ENCODE results near the gene SELENOI. TPM values are rescaled to one million over a fixed set of nuclear protein-coding genes. Genes with fewer than 3 reads are reported as not detected.

The SELENOI gene
- total RNA-seq, 1 donor from 2014 or later, result 33.4 TPM

- Histone ChIP-seq H3K4me3 (no peak overlapping the region), H3K27me3 (no peaks in the 10 kb centered on the region), H3K4me1 (no peaks in the 10 kb centered on the region), H3K27ac (no peak overlapping the region), H3K36me3 (no peaks in the 10 kb centered on the region), H3K9me3 (no peaks in the 10 kb centered on the region)
- intact Hi-C loops (cut with DNase I), result no loop called here
- TF ChIP-seq POLR2A (IDR thresholded peaks at IDR 0.05) (no peak), CTCF (IDR thresholded peaks at IDR 0.05) (no peak), POLR2AphosphoS5 (IDR thresholded peaks at IDR 0.05; ENCODE audit: insufficient read depth in 1 of 2, low read depth in 1 of 2) (no peak)
- no peak for DNase-seq (ENCODE audit: extremely low spot score in 2 of 2)
Measured at GRCh38 chr2:26424221-26424620, 78.3 kb downstream of the SELENOI start.

GRCh38 chr2:26428846-26429245, 82.9 kb downstream of the SELENOI start:
- no peak for TF ChIP-seq POLR2AphosphoS5 (IDR thresholded peaks at IDR 0.05; ENCODE audit: insufficient read depth in 1 of 2, low read depth in 1 of 2)
- TF ChIP-seq POLR2A (IDR thresholded peaks at IDR 0.05), result no peak
- no peak for TF ChIP-seq CTCF (IDR thresholded peaks at IDR 0.05)
- no peaks in the 10 kb centered on the region for H3K4me1 ChIP-seq
- H3K9me3 ChIP-seq, result no peaks in the 10 kb centered on the region
- H3K27ac ChIP-seq, result no peak overlapping the region
- intact Hi-C loops (cut with DNase I), result no loop called here
- H3K4me3 ChIP-seq, result no peak overlapping the region
- H3K27me3 ChIP-seq, result no peaks in the 10 kb centered on the region
- no peaks in the 10 kb centered on the region for H3K36me3 ChIP-seq
- no peak for DNase-seq (ENCODE audit: extremely low spot score in 2 of 2)

- no peaks in the 10 kb centered on the region for H3K9me3 ChIP-seq
- DNase-seq (ENCODE audit: extremely low spot score in 2 of 2), result no peak
- H3K27me3 ChIP-seq, result no peaks in the 10 kb centered on the region
- intact Hi-C loops (cut with DNase I), result no loop called here
- no peak overlapping the region for H3K27ac ChIP-seq
- no peaks in the 10 kb centered on the region for H3K4me1 ChIP-seq
- TF ChIP-seq POLR2AphosphoS5 (IDR thresholded peaks at IDR 0.05; ENCODE audit: insufficient read depth in 1 of 2, low read depth in 1 of 2) (no peak), POLR2A (IDR thresholded peaks at IDR 0.05) (no peak)
- H3K4me3 ChIP-seq, result no peak overlapping the region
- H3K36me3 ChIP-seq, result no peaks in the 10 kb centered on the region
Measured at GRCh38 chr2:26429779-26430578, 84.0 kb downstream of the SELENOI start.

GRCh38 chr2:26430826-26431225, 84.9 kb downstream of the SELENOI start:
- no peaks in the 10 kb centered on the region for H3K4me1 ChIP-seq
- no peak for DNase-seq (ENCODE audit: extremely low spot score in 2 of 2)
- no peak overlapping the region for H3K27ac ChIP-seq
- H3K36me3 ChIP-seq, result no peaks in the 10 kb centered on the region
- no peak overlapping the region for H3K4me3 ChIP-seq
- intact Hi-C loops (cut with DNase I), result no loop called here
- H3K27me3 ChIP-seq, result no peaks in the 10 kb centered on the region
- no peaks in the 10 kb centered on the region for H3K9me3 ChIP-seq
- no peak for TF ChIP-seq POLR2A (IDR thresholded peaks at IDR 0.05)
- no peak for TF ChIP-seq POLR2AphosphoS5 (IDR thresholded peaks at IDR 0.05; ENCODE audit: insufficient read depth in 1 of 2, low read depth in 1 of 2)
- no peak for TF ChIP-seq CTCF (IDR thresholded peaks at IDR 0.05)

- no peaks in the 10 kb centered on the region for H3K4me1 ChIP-seq
- no peaks in the 10 kb centered on the region for H3K9me3 ChIP-seq
- intact Hi-C loops (cut with DNase I), result no loop called here
- TF ChIP-seq POLR2AphosphoS5 (IDR thresholded peaks at IDR 0.05; ENCODE audit: insufficient read depth in 1 of 2, low read depth in 1 of 2) (no peak), POLR2A (IDR thresholded peaks at IDR 0.05) (no peak), CTCF (IDR thresholded peaks at IDR 0.05) (no peak)
- DNase-seq (ENCODE audit: extremely low spot score in 2 of 2), result no peak
- no peak overlapping the region for H3K4me3 ChIP-seq
- H3K27ac ChIP-seq, result no peak overlapping the region
- no peaks in the 10 kb centered on the region for H3K36me3 ChIP-seq
- no peaks in the 10 kb centered on the region for H3K27me3 ChIP-seq
Measured at GRCh38 chr2:26432363-26432762, 86.4 kb downstream of the SELENOI start.
